Measurements from ENCODE around the gene AKR1C8.

AKR1C8 gene

DNA sequence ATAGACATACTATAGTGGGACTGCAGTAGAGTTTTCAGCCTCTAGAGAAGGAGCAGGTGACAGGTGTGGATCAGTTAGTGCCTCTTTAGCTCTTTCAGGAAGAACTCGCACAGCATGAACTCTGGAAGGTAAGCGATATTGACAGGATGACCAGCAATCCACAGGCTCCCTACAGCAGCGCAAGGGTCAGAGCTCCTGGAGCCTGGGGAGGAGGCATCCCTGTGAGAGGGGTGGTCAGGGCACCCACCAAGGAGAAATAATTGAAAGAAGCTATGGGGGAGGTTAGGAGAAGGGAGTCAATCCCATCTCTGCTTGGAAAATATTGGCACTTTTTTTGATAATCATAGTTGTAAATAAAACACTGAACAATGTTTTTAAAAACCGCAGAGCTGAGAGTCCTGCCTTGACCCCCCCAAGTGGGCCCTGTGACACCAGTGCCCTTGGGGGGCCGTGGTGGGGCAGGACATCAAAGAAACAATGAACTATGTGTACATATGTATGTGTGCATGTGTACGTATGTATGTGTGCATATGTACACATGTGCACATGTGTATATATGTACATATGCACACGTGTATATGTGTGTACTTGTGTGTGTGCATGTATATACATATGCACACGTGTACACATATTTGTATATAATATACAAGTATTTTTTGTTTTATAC, 77.0 kb downstream of the AKR1C8 start:
- DNase-seq, result no peak

DNA sequence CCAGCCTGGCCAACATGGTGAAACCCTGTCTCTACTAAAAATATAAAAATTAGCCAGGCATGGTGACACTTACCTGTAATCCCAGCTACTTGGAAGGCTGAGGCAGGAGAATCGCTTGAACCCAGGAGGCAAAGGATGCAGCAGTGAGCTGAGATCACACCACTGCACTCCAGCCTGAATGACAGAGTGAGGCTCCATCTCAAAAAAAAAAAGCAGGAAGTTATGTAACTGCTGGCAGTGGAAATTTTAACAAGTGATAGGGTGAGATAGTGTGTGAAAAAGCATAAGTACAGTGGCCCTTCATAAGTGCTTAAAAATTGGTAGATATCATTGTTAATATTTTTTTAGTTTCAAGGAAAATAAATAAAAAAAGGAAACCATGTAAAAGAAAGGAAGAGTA, 78.4 kb downstream of the AKR1C8 start:
- DNase-seq, result no peak

DNA sequence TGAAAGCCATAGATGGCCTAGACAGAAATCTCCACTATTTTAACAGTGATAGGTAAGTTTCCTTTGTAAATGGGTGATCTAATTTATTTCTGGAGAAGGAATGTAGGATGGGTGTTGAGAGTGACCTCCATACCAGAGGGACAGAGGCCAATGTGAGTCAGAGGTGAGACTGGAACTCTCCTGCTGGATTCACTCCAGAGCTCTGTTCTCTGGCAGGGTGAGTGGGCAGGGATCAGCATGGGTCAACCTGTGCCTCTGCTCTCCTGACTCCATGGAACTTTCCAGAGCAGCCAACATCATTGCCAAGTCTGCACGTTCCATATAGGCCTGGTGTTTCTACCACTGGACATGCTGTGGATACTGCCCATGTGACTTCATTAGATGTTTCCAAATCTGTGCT, 79.3 kb downstream of the AKR1C8 start:
- DNase-seq, result no peak

All from C1 segment of cervical spinal cord (tissue), 14 donors.